B cell (primary cell): ENCODE results near the gene EGLN3. TPM values are rescaled to one million over a fixed set of nuclear protein-coding genes. Genes with fewer than 3 reads are reported as not detected.

ENCODE experiments used
- ATAC-seq: fragments of 200-7000 bp; cut with Tn5 transposase; one replicate; pipeline ENCODE4 v1.10.0; 2021; ENCODE audit warnings: low read depth, mild to moderate bottlenecking, moderate number of reproducible peaks, moderate library complexity
- CTCF ChIA-PET: fragments of 350-600 bp; sonication (Branson Sonifier 250); formaldehyde crosslinking; loops from one replicate; lab custom pipeline; 2021; ENCODE audit warnings: antibody characterized with exemption, inconsistent platforms; lab: Charles Lee
- POLR2A ChIA-PET: fragments of 350-600 bp; sonication (Branson Sonifier 250); formaldehyde crosslinking; loops from one replicate; lab custom pipeline; 2021; ENCODE audit warnings: antibody characterized with exemption; lab: Charles Lee
- DNase-seq: peaks from one replicate; pipeline ENCODE4 v3.0.0; 2013
- H2AFZ ChIP-seq: 2 replicates; pipeline ENCODE4 v1.6.1; 2012; ENCODE audit warnings: mild to moderate bottlenecking, low read depth, low read length; ENCODE audit not compliant: insufficient read depth, poor library complexity, severe bottlenecking
- H3K27ac ChIP-seq, 2 donors: 1 replicate in 1 of 2; 2 replicates in 1 of 2; pipeline ENCODE4 v1.5.1; 2012 to 2013; ENCODE audit warnings: low read length in 2 of 2, mild to moderate bottlenecking in 2 of 2, moderate library complexity in 1 of 2
- H3K27me3 ChIP-seq, 4 experiments: fragments of 200-600 bp in 1 of 4; sonication (generic) in 1 of 4; replicated peaks in 1 of 4; 1 replicate in 2 of 4; 2 replicates in 2 of 4; pipeline versions ENCODE4 v1.6.1 to v1.7.0; 2013 to 2016; ENCODE audit warnings: low read length in 3 of 4, mild to moderate bottlenecking in 2 of 4, mixed read lengths in 1 of 4, moderate library complexity in 1 of 4; ENCODE audit not compliant: insufficient read depth in 4 of 4, control insufficient read depth in 3 of 4; ENCODE audit errors: control extremely low read depth in 1 of 4
- H3K36me3 ChIP-seq, 2 experiments: replicated peaks in 1 of 2; 1 replicate in 1 of 2; 2 replicates in 1 of 2; pipeline versions ENCODE4 v1.6.1 to v1.7.1; 2013; ENCODE audit warnings: low read length in 1 of 2; ENCODE audit not compliant: insufficient read depth in 2 of 2, control insufficient read depth in 1 of 2; ENCODE audit errors: control extremely low read depth in 1 of 2, extremely low read depth in 1 of 2
- H3K4me1 ChIP-seq, 2 donors: fragments of 200-600 bp in 1 of 2; sonication (generic) in 1 of 2; 1 replicate in 1 of 2; 2 replicates in 1 of 2; pipeline versions ENCODE4 v1.5.1 to v1.6.1; 2013 to 2017; ENCODE audit warnings: low read length in 2 of 2; ENCODE audit not compliant: control insufficient read depth in 2 of 2, insufficient read depth in 2 of 2
- H3K4me2 ChIP-seq: replicated peaks from 2 replicates; pipeline ENCODE3; 2012; ENCODE audit warnings: mild to moderate bottlenecking, low read depth, low read length; ENCODE audit not compliant: poor library complexity, severe bottlenecking
- H3K4me3 ChIP-seq, 5 experiments: fragments of 200-600 bp in 1 of 5; sonication (generic) in 1 of 5; 1 replicate in 3 of 5; 2 replicates in 2 of 5; pipeline versions ENCODE4 v1.5.1 to v1.7.0; 2011 to 2016; ENCODE audit warnings: low read length in 4 of 5, mild to moderate bottlenecking in 4 of 5, low read depth in 2 of 5, control low read depth in 1 of 5, moderate library complexity in 1 of 5; ENCODE audit not compliant: insufficient read depth in 1 of 5; ENCODE audit errors: control extremely low read depth in 1 of 5, extremely low read depth in 1 of 5
- H3K79me2 ChIP-seq: fragments of 200-600 bp; sonication (generic); one replicate; pipeline ENCODE4 v1.6.0; 2016; ENCODE audit warnings: low read length; ENCODE audit not compliant: control insufficient read depth, insufficient read depth
- H3K9ac ChIP-seq: fragments of 200-600 bp; sonication (generic); 2 replicates; pipeline ENCODE4 v1.6.1; 2017; ENCODE audit warnings: mild to moderate bottlenecking, low read length, moderate library complexity
- H3K9me3 ChIP-seq, 3 donors: one replicate each; pipeline versions ENCODE4 v1.6.1 to v1.7.1; 2013; ENCODE audit warnings: low read length in 2 of 3; ENCODE audit not compliant: control insufficient read depth in 2 of 3, insufficient read depth in 1 of 3; ENCODE audit errors: control extremely low read depth in 1 of 3
- H4K20me1 ChIP-seq: 2 replicates; pipeline ENCODE4 v1.6.0; 2012; ENCODE audit warnings: mild to moderate bottlenecking, low read length; ENCODE audit not compliant: insufficient read depth, control insufficient read depth, poor library complexity, severe bottlenecking
- H3K27ac Mint-ChIP-seq: one replicate; pipeline ENCODE4 v1.8.0; 2021; ENCODE audit warnings: mixed read lengths
- H3K27me3 Mint-ChIP-seq: one replicate; pipeline ENCODE4 v1.8.0; 2021; ENCODE audit warnings: mixed read lengths
- H3K4me1 Mint-ChIP-seq: one replicate; pipeline ENCODE4 v1.8.0; 2021; ENCODE audit warnings: mixed read lengths
- H3K4me3 Mint-ChIP-seq: one replicate; pipeline ENCODE4 v1.8.0; 2021; ENCODE audit warnings: mixed read lengths
- H3K9me3 Mint-ChIP-seq: one replicate; pipeline ENCODE4 v1.8.0; 2022; ENCODE audit warnings: mixed read lengths; ENCODE audit not compliant: insufficient read depth
- CTCF ChIP-seq: fragments of 200-600 bp; IDR thresholded peaks from one replicate; pipeline ENCODE4 v1.8.0; 2022; ENCODE audit warnings: antibody characterized with exemption, mild to moderate bottlenecking
- EZH2 ChIP-seq: IDR thresholded peaks from 2 replicates; pipeline ENCODE4 v1.6.1; 2012; ENCODE audit warnings: borderline replicate concordance, low read depth, mild to moderate bottlenecking, moderate library complexity, low read length; ENCODE audit not compliant: insufficient read depth, poor library complexity, severe bottlenecking
- WGBS: methylation state at CpG from one replicate; pipeline ENCODE4 v1.1.5; 2013; ENCODE audit warnings: missing lambda C conversion rate; ENCODE audit not compliant: insufficient coverage; 5-methylcytosine and 5-hydroxymethylcytosine counted together
- intact Hi-C: fragments of 100-400 bp; cut with micrococcal nuclease; formaldehyde crosslinking; loops from one replicate; pipeline ENCODE4 v1.10.0; 2022
- polyA plus RNA-seq: library from polyadenylated mRNA; depleted of rRNA; stranded (reverse); fragments of >200 nt; gene quantifications from 2 replicates; pipeline ENCODE4 v1.2.3, GENCODE V29; 2012
- total RNA-seq, 2 donors: library from RNA; stranded (reverse); fragments of 120-200 nt in 1 of 2; gene quantifications; 1 replicate in 1 of 2; 2 replicates in 1 of 2; pipeline versions ENCODE4 v1.2.3 to v1.2.4, GENCODE V29; 2013 to 2022

EGLN3 gene
- total and polyA plus RNA-seq, 2 donors (not counting 1 experiment from before 2014, with no cell fraction given): 0.69 to 1.7 TPM

GRCh38 chr14:33879684-33880286, 71.1 kb downstream of the EGLN3 start:
- Mint-ChIP-seq H3K4me1 (no peaks in the 10 kb centered on the region), H3K27me3 (no peaks in the 10 kb centered on the region), H3K9me3 (peaks cover 5% of the 10 kb centered on the region), H3K27ac (no peak overlapping the region), H3K4me3 (no peak overlapping the region)
- ChIA-PET POLR2A (no interaction called here), CTCF (no interaction called here)
- Histone ChIP-seq H3K4me3 (no peak overlapping the region), H3K9ac (no peak overlapping the region), H3K4me2 (no peak overlapping the region), H3K9me3 (peaks cover 3 to 19% (median 4%) of the 10 kb centered on the region in 3 donors), H4K20me1 (no peaks in the 10 kb centered on the region), H3K27ac (no peak overlapping the region), H3K36me3 (no peaks in the 10 kb centered on the region), H3K27me3 (no peaks in the 10 kb centered on the region), H2AFZ (no peak overlapping the region), H3K4me1 (no peaks in the 10 kb centered on the region), H3K79me2 (no peaks in the 10 kb centered on the region)
- WGBS: no CpG with 5 or more reads among the region's 3 CpGs
- DNase-seq (no peak), ATAC-seq (no peak)
- intact Hi-C loops: no loop called here
- TF ChIP-seq EZH2 (no peak), CTCF (no peak)

GRCh38 chr14:33876274-33876673, 74.6 kb downstream of the EGLN3 start:
- Mint-ChIP-seq H3K4me1 (no peaks in the 10 kb centered on the region), H3K27me3 (no peaks in the 10 kb centered on the region), H3K27ac (no peak overlapping the region), H3K4me3 (no peak overlapping the region), H3K9me3 (peaks cover 9% of the 10 kb centered on the region)
- ATAC-seq: no peak
- H3K36me3 ChIP-seq: no peaks in the 10 kb centered on the region
- CTCF ChIA-PET: interaction anchor here (0.6 kb wide), 1 partner anchor 17 kb away, joined by 3 read pairs; no protein-coding TSS in a partner anchor
- no peak overlapping the region for H2AFZ ChIP-seq
- H4K20me1 ChIP-seq: no peaks in the 10 kb centered on the region
- no peak for DNase-seq
- H3K4me3 ChIP-seq: no peak overlapping the region
- intact Hi-C loops: no loop called here
- H3K4me1 ChIP-seq: no peaks in the 10 kb centered on the region
- H3K79me2 ChIP-seq: no peaks in the 10 kb centered on the region
- H3K4me2 ChIP-seq: no peak overlapping the region
- WGBS: no CpG with 5 or more reads among the region's 2 CpGs
- no peak overlapping the region for H3K27ac ChIP-seq
- no peak overlapping the region for H3K9ac ChIP-seq
- POLR2A ChIA-PET: no interaction called here
- H3K9me3 ChIP-seq: peaks cover 3 to 19% (median 4%) of the 10 kb centered on the region in 3 donors
- no peaks in the 10 kb centered on the region for H3K27me3 ChIP-seq
- TF ChIP-seq EZH2 (no peak), CTCF (no peak)
